GM19239 (cell line): ENCODE measurements around the gene MNX1.
A peak's percentile ranks its signal among the peaks of the same experiment; 100 is the strongest.

Source experiments
- DNase-seq: peaks from one replicate; pipeline ENCODE4 v3.0.0; 2011; ENCODE audit warnings: low spot score; ENCODE audit not compliant: insufficient read length
- FAIRE-seq: peaks from 2 replicates; lab custom pipeline; 2011; peaks lifted over from hg19 to GRCh38; lab: Jason Lieb, UNC

Gene MNX1

DNA sequence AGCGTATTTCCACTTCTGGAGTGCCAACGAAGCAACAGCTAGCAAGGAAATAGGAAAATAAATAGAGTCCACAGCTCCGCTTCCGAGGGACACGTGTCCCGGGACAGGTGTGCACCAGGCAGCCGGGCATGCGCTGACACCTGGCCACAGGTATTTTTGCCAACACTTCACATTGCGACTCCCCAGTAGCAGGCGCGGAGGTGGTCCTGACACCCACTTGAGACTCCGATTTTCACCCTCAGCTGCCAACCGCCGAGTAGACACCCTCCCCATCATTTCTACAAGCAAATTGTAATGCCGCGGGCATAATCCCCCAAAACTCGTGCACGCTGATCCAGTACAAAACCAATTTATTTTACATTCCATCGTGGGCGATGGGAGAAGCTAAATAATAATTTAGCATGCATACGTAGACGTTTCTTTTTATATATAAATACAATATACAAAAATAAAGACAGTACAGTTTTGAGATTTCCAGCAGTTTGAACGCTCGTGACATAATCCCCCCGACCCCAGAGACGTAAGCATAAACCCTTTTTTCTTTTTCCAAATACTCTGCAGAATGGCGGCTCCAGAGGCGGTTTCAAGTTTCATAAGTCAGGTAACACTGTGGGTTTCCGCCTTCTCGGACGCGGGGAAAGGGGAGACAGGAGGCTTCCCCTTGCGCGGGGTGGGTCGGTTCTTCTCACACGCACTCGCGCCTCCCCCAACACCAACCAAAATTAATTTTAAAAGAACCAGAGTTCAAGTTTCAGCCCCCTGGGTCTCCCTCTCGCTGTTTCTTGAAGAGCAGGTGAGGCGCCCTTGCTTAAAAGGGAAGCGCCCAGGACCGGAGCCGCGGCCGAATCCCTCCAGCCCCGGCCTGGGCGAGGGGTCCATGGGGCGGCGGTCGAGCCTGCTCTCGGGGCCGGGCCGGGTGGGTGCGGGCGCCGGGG lies 5.7 kb downstream of the MNX1 start:
- DNase-seq = no peak
- FAIRE-seq = peak; percentile 61

DNA sequence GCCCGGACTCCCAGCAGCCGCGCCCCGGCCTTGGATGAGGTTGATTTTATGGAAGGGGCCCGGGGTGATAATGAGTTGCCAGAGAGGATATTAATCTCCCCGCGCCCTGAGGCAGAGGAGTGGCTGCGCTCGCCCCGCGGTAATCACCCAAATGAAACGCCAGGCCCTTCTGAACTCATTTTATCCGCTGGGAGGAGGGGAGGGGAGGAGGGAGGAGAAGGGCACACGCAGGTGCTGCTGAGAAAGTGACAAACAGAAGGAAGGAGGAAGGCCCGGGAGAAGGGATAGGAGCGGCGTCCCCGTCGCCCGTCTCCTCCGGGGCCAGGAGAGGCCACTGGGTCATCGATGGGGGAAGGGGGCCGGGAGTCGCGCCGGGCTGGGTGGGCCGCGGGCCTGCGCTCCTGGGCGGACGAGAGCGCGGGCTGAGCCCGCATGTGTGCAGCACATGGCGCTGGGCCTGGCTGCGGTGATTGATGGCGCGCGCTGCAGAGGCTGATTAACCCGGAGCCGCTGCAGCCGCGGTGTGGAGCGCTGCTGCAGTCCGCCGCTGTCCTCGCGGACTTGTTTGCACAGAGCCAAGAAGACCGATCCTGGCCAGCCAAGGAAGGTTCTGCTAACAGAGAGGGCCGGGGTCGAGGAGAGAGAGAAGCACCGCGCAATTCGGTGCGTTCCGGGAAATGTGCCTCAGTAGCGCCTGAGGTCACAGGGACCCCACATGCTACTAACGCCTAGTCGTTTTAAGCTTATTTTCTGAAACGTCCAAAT lies 6.5 kb downstream of the MNX1 start:
- peak; percentile 31 for FAIRE-seq

GRCh38 chr7:157003445-157003755 lies 7.1 kb downstream of the MNX1 start:
- FAIRE-seq (no peak), DNase-seq (no peak)

More for the DNA sequence above, 6.5 kb downstream of the MNX1 start:
- no peak for DNase-seq

- no peak for FAIRE-seq
- DNase-seq = no peak
Observed at GRCh38 chr7:157002819-157003421, 7.5 kb downstream of the MNX1 start.

- DNase-seq (no peak), FAIRE-seq (no peak)
Observed at GRCh38 chr7:157001920-157002818, 8.3 kb downstream of the MNX1 start.

DNA sequence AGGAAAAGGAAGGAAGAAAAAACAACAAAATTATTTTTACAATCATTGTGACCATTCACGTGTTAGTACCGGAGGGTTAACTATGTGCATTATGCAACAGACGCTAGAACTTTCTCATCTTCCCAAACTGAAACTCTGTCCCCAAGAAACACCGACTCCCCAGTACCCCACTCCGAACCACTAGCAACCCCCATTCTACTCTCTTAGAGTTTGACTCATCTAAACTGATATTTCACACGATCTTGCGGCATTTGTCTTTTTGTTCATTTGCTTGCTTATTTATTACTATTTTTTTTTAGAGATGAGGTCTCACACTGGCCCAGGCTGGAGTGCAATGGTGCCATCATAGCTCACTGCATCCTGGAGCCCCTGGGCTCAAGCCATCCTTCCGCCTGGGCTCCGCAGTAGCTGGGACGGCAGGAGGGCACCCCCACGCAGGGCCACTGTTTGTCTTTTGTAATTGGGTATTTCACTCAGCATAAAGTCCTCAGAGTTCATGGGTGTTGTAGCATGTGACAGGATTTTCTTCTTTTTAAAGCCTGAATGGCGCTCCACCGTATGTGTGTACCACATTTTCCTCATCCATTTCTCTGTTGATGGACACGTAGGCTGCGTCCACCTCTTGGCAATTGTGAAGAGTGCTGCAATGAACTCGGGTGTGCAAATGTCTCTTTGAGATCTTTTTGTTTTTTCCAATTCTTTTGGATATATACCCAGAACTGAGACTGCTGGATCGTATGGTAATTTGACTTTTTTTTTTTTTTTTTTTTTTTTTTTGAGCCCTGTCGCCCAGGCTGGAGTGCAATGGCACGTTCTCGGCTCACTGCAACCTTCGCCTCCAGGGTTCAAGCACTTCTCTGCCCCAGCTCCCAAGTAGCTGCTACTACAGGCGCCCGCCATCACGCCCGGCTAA lies 9.5 kb downstream of the MNX1 start:
- FAIRE-seq = peak; percentile 73
- no peak for DNase-seq

DNA sequence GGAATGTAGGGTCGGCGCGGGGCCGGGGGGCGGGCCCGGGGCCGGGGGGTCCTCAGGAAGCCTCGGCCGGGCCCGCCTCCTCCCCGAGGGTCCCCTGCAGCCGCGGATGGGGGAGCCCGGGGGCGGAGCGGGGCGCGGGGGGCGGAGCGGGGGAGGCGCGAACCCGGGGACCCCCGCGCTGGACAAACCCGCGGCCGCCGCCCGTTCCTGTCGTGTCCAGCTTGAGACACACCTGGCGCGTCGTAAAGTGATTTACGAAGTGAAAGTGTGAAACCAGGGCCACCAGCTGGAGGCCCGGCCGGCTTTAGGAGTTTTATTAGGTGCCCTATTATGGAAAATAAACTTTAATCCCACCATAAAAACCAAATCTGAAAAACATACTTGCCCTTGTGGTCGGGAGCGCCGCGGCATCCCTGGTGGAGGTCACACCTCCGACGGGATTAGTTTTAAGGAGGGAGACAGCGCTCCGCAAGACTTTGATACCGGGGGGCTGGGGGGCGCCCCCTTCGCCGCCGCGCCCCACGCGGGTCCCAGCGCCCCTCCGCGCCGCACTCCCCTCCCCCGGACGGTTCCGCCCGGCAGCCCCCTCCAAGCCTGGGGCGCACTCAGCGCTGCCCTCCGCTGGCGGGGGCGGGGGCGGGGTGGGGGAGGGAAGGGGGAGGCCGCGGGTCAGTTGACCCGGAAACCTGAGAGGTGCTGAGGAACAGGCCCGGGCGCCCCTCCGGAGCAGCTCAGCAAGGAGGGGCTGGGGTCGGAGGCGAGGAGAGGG lies 10.3 kb downstream of the MNX1 start:
- FAIRE-seq = no peak
- DNase-seq = no peak

GRCh38 chr7:156998988-156999957 lies 11.2 kb downstream of the MNX1 start:
- DNase-seq (no peak), FAIRE-seq (peak; percentile 18)

- no peak for FAIRE-seq
- no peak for DNase-seq
Observed at GRCh38 chr7:156994417-156994816, 16.0 kb downstream of the MNX1 start.

DNA sequence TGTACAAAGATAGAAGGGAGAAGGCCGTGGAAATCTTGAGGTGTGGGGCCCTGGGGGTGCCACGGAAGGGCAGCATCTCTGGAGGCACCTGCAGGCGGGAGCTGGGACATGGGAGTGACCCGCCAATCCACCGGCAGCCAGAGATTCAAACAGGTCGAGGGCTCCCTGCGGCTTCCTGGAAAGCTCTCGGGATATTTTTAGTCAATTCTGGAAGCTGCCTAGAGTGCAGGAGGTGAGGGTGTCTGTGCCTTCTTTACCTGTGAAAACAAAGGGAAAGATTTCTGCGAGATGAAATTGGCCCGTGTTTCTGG lies 16.6 kb downstream of the MNX1 start:
- DNase-seq (no peak), FAIRE-seq (no peak)

- FAIRE-seq (no peak), DNase-seq (no peak)
Observed at GRCh38 chr7:156993021-156993924, 17.2 kb downstream of the MNX1 start.

- FAIRE-seq = no peak
- DNase-seq = no peak
Observed at GRCh38 chr7:156989766-156990535, 20.5 kb downstream of the MNX1 start.

GRCh38 chr7:156988343-156989185 lies 21.9 kb downstream of the MNX1 start:
- FAIRE-seq (no peak), DNase-seq (no peak)

GRCh38 chr7:156986378-156986777 lies 24.1 kb downstream of the MNX1 start:
- FAIRE-seq = no peak
- no peak for DNase-seq
